ENCODE results near the gene NOL8.

The NOL8 gene

DNA sequence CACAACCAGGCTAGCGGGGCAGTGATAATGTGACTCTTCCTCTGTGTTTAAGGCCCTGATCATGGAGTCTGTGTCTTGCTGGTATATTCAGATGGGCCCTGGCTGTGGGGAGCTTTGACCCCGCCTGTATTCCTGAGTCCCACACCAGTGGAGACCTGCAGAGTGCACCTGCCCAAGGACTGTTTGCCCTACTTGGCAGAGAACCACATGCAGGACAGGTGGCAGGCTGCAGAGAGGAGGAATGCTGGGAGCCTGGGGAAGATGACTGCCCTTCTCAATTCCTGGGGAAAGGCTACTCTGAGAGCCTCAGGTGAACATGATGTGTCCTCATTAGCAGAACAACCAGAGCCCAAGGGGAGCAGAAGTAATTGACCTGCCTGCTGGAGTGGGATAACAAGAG, 67.8 kb downstream of the NOL8 start:
- DNase-seq, result no peak

DNA sequence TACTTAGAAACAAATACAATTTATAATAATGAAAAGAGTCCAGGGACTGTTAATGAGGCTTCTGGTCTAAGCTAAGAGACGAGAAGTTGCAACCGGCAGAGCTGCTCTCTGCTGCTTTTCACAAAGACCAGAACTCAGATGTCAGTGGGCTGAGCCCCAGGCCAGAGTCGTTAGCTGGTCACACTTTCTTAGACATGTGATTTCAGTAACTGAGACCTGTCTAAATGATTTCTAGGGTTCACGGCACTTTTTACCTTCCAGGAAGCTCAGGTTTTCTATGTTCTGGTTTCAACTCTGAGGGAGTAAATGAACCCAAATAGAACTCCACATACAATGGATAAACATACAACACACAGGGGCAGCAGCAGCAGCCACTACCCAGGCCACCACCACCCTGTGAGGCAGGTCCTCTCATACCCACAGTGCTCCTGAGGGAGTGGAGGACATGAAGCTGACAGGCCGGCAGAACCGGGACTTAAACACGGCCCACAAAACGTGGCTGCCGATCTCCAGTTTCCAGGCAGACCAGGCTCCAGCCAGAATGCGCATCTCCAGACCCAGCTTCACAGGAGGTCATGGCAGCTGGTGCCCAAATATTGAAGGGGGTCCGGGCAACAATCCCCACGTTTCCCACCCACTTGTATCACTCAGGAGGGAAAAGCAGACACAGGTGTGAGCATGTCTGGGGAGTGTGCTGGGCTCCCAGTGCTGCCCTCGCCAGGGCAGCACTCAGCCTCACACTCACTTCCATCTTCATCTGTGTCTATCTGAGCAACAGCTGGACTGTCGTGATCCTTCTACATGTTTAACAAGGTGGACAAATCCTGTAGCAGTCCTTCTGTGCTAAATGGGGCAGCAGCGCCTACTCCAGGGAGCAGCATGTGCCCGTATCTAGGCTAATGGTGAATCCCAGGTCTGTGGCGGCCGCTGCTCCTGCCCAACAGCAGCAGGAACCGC, 70.5 kb downstream of the NOL8 start:
- no peak for DNase-seq

DNA sequence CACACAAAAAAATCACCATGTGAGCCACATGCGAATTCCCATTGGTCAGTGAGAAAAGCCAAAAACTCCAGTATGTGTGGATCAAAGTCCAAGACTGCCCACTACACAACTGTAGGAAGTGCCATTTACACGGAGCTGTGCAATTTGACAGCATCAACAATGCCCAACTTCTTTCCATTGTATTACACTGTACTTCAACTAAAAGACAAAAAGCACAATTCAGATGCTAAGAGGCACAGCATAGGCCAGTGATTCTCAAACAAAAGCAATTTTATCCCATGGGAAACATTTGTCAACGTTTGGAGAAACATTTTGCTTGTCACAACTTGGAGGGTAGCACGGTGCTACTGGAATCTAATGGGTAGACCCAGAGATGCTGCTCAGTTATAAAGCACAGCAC, 71.5 kb downstream of the NOL8 start:
- no peak for DNase-seq

DNA sequence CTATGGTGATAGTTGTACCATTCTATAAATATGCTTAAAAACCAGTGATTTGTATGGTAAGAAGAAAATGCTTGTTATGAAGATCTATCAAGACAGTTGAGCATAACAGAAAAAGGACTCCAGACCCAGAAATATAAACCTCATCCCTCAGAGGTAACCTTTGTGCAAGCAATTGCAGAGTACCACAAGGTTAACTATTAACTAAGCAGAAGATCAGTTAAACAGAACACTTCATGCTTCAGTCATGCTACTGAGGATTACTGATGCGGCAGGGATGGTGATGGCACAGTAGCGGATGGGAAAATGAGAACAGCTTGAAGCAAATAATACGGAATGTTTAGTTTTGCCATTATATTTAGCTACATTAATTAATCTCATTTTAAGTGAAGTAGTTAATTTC, 77.2 kb downstream of the NOL8 start:
- no peak for DNase-seq
